Ishikawa (cell line): ENCODE data around the gene POLR2I.
A peak's percentile ranks its signal among the peaks of the same experiment; 100 is the strongest.

Experiments
- CEBPB ChIP-seq: IDR thresholded peaks from 2 replicates; pipeline ENCODE4 v1.6.1; 2012
- CREB1 ChIP-seq: IDR thresholded peaks from 2 replicates; pipeline ENCODE4 v1.6.1; 2012; ENCODE audit warnings: low read depth
- EGR1 ChIP-seq: IDR thresholded peaks from 2 replicates; pipeline ENCODE4 v1.6.1; 2012
- EP300 ChIP-seq: IDR thresholded peaks from 2 replicates; pipeline ENCODE4 v1.6.1; 2012; ENCODE audit warnings: borderline replicate concordance
- FOXM1 ChIP-seq: IDR thresholded peaks from 2 replicates; pipeline ENCODE4 v1.6.1; 2012; ENCODE audit warnings: low read depth, borderline replicate concordance
- MAX ChIP-seq: IDR thresholded peaks from 2 replicates; pipeline ENCODE4 v1.6.1; 2012
- NFIC ChIP-seq: IDR thresholded peaks from 2 replicates; pipeline ENCODE4 v1.6.1; 2012
- RAD21 ChIP-seq: IDR thresholded peaks from 2 replicates; pipeline ENCODE4 v1.6.1; 2012; ENCODE audit warnings: low read depth
- REST ChIP-seq: IDR thresholded peaks from 2 replicates; pipeline ENCODE4 v1.6.1; 2012; ENCODE audit warnings: low read depth, mild to moderate bottlenecking
- TAF1 ChIP-seq: IDR thresholded peaks from 2 replicates; pipeline ENCODE4 v1.6.1; 2012; ENCODE audit warnings: low read depth, mild to moderate bottlenecking
- TCF12 ChIP-seq: IDR thresholded peaks from 2 replicates; pipeline ENCODE4 v1.6.1; 2012; ENCODE audit warnings: low read depth
- TEAD4 ChIP-seq: IDR thresholded peaks from 2 replicates; pipeline ENCODE4 v1.6.1; 2012
- USF1 ChIP-seq: IDR thresholded peaks from 2 replicates; pipeline ENCODE4 v1.6.1; 2012
- YY1 ChIP-seq: IDR thresholded peaks from 2 replicates; pipeline ENCODE4 v1.6.1; 2012; ENCODE audit warnings: low read depth
- ZBTB7A ChIP-seq: IDR thresholded peaks from 2 replicates; pipeline ENCODE4 v1.6.1; 2012; ENCODE audit warnings: low read depth

The POLR2I gene

GRCh38 chr19:36141039-36141927, 26.6 kb upstream of the POLR2I start:
- TF ChIP-seq REST = no peak
- TF ChIP-seq USF1 = no peak
- no peak for TF ChIP-seq RAD21
- peak; percentile 6; the same call in 1 of the 2 replicates for TF ChIP-seq MAX
- no peak for TF ChIP-seq TEAD4
- no peak for TF ChIP-seq CEBPB
- TF ChIP-seq NFIC = no peak
- TF ChIP-seq TAF1 = peak; percentile 30; the same call in 1 of the 2 replicates
- TF ChIP-seq ZBTB7A = no peak
- no peak for TF ChIP-seq EGR1
- TF ChIP-seq YY1 = peak; percentile 63; the same call in 1 of the 2 replicates

GRCh38 chr19:36140304-36141038, 25.8 kb upstream of the POLR2I start:
- TF ChIP-seq MAX (0 out of 2 replicates have a peak, but pooled peaks have one; percentile 29), NFIC (no peak), TCF12 (peak; percentile 10; the same call in 1 of the 2 replicates), TEAD4 (no peak; the same call in 1 of the 2 replicates), USF1 (no peak), CREB1 (no peak), RAD21 (no peak), YY1 (no peak), FOXM1 (no peak), ZBTB7A (peak; percentile 29; the same call in 1 of the 2 replicates), REST (no peak), CEBPB (no peak), TAF1 (no peak; the same call in 1 of the 2 replicates), EP300 (no peak)

- TF ChIP-seq CEBPB = no peak; the same call in 1 of the 2 replicates
- no peak for TF ChIP-seq REST
- TF ChIP-seq MAX = peak; percentile 32; the same call in 1 of the 2 replicates
- no peak for TF ChIP-seq RAD21
- peak; percentile 13; the same call in 1 of the 2 replicates for TF ChIP-seq USF1
- TF ChIP-seq NFIC = 0 out of 2 replicates have a peak, but pooled peaks have one; percentile 32
- TF ChIP-seq EP300 = peak; percentile 30; the same call in 1 of the 2 replicates
- peak; percentile 67 for TF ChIP-seq YY1
- no peak for TF ChIP-seq FOXM1
- peak; percentile 98 for TF ChIP-seq ZBTB7A
- peak; percentile 61 for TF ChIP-seq TCF12
- no peak for TF ChIP-seq CREB1
- 0 out of 2 replicates have a peak, but pooled peaks have one; percentile 51 for TF ChIP-seq EGR1
- no peak; the same call in 1 of the 2 replicates for TF ChIP-seq TEAD4
- TF ChIP-seq TAF1 = peak; percentile 90
Measured at GRCh38 chr19:36139473-36140303, 25.0 kb upstream of the POLR2I start, which contains the start of gene CAPNS1. Gene CAPNS1 (plus strand): TSS chr19:36140066. CDS start chr19:36141012, 946 bp downstream.
